ENCODE measurements around the gene CCDC43. TPM values are rescaled to one million over a fixed set of nuclear protein-coding genes. Genes with fewer than 3 reads are reported as not detected.
"Not testable (repeated sequence)": the region's sequence is repeated elsewhere in the genome, so short reads cannot be mapped to it uniquely, and the experiment has no call there.

Gene CCDC43
- polyA plus RNA-seq (ENCODE audit: insufficient read length in 3 of 3) = 10 to 100 TPM; 34.3 to 37.8 (median 35.6) TPM
- long read RNA-seq, donor 1, transcript CCDC43-201 (5 exons, 2,082 nt) = major isoform, 8 of 8 reads
- long read RNA-seq, donor 1, partial matches to known transcripts = 0 of 8 reads
- long read RNA-seq, donor 1, other reads (novel, unspliced or antisense) = 0 of 8 reads
- long read RNA-seq, donor 2, partial matches to known transcripts = 0 of 6 reads
- long read RNA-seq, donor 2, other reads (novel, unspliced or antisense) = 0 of 6 reads
- long read RNA-seq, donor 3, transcript CCDC43-201 (5 exons, 2,082 nt) = major isoform, 10 of 16 reads
- long read RNA-seq, donor 3, partial matches to known transcripts = 0 of 16 reads
- long read RNA-seq, donor 3, other reads (novel, unspliced or antisense) = 0 of 16 reads
- long read RNA-seq, donor 4, transcript CCDC43-201 (5 exons, 2,082 nt) = major isoform, 8 of 10 reads
- long read RNA-seq, donor 4, partial matches to known transcripts = 0 of 10 reads
- long read RNA-seq, donor 4, other reads (novel, unspliced or antisense) = 0 of 10 reads
- long read RNA-seq, donor 5 = 0 reads
- long read RNA-seq, donor 6, transcript CCDC43-201 (5 exons, 2,082 nt) = major isoform, 7 of 10 reads
- long read RNA-seq, donor 6, partial matches to known transcripts = 0 of 10 reads
- long read RNA-seq, donor 6, other reads (novel, unspliced or antisense) = 0 of 10 reads
- long read RNA-seq, donor 7, transcript CCDC43-201 (5 exons, 2,082 nt) = major isoform, 8 of 10 reads
- long read RNA-seq, donor 7, partial matches to known transcripts = 0 of 10 reads
- long read RNA-seq, donor 7, other reads (novel, unspliced or antisense) = 0 of 10 reads
- long read RNA-seq, donor 8 = 0 reads
- long read RNA-seq, donor 9, transcript CCDC43-201 (5 exons, 2,082 nt) = major isoform, 8 of 10 reads
- long read RNA-seq, donor 9, partial matches to known transcripts = 0 of 10 reads
- long read RNA-seq, donor 9, other reads (novel, unspliced or antisense) = 0 of 10 reads
- long read RNA-seq, donor 10, transcript CCDC43-201 (5 exons, 2,082 nt) = major isoform, 11 of 15 reads
- long read RNA-seq, donor 10, partial matches to known transcripts = 0 of 15 reads
- long read RNA-seq, donor 10, other reads (novel, unspliced or antisense) = 0 of 15 reads
- long read RNA-seq, donor 11, transcript CCDC43-201 (5 exons, 2,082 nt) = major isoform, 9 of 11 reads
- long read RNA-seq, donor 11, partial matches to known transcripts = 0 of 11 reads
- long read RNA-seq, donor 11, other reads (novel, unspliced or antisense) = 0 of 11 reads
- long read RNA-seq, donor 12, partial matches to known transcripts = 0 of 4 reads
- long read RNA-seq, donor 12, other reads (novel, unspliced or antisense) = 0 of 4 reads
- long read RNA-seq, donor 13 = 0 reads
- long read RNA-seq, donor 14, transcript CCDC43-201 (5 exons, 2,082 nt) = major isoform, 9 of 12 reads
- long read RNA-seq, donor 14, partial matches to known transcripts = 0 of 12 reads
- long read RNA-seq, donor 14, other reads (novel, unspliced or antisense) = 0 of 12 reads
- long read RNA-seq, donor 15, partial matches to known transcripts = 0 of 5 reads
- long read RNA-seq, donor 15, other reads (novel, unspliced or antisense) = 0 of 5 reads
- long read RNA-seq, donor 16, transcript CCDC43-201 (5 exons, 2,082 nt) = major isoform, 15 of 21 reads
- long read RNA-seq, donor 16, partial matches to known transcripts = 0 of 21 reads
- long read RNA-seq, donor 16, other reads (novel, unspliced or antisense) = 0 of 21 reads

GRCh38 chr17:44689477-44690217, at the start of gene CCDC43:
Gene CCDC43 (minus strand): TSS chr17:44689776. CDS start chr17:44689753, 23 bp downstream.
- peak; percentile 75 to 89 (median 87) for DNase-seq (ENCODE audit: extremely low read depth in 1 of 11, low read depth in 9 of 11, low spot score in 4 of 11)

- DNase-seq (ENCODE audit: extremely low read depth in 1 of 11, low read depth in 9 of 11, low spot score in 4 of 11) = no peak
Observed at GRCh38 chr17:44738214-44738906, 48.8 kb upstream of the CCDC43 start.

GRCh38 chr17:44736551-44737240, 47.1 kb upstream of the CCDC43 start:
- DNase-seq (ENCODE audit: extremely low read depth in 1 of 11, low read depth in 9 of 11, low spot score in 4 of 11) = no peak

- no peak for DNase-seq (ENCODE audit: extremely low read depth in 1 of 11, low read depth in 9 of 11, low spot score in 4 of 11)
Observed at GRCh38 chr17:44734272-44734671, 44.7 kb upstream of the CCDC43 start.

DNA sequence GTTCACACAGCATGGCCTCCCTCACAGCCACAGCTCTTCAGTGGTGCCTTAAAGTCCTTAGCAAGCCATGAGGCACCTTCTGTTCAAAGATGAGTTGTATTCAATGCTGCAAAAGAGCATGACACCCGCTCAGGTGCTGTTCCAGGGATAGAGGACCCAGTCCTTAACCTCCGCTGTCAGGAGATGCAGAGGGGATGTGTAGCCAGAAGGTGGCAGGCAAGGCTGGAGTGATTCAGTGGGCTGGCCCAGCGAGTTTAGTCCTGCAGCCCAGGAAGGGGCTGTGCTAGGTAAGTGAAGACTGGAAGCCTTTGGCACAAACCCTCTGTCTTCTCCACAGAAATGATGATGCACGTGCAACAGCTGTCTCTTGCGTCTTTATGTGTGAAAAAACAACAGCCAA, 44.2 kb upstream of the CCDC43 start:
- DNase-seq (ENCODE audit: extremely low read depth in 1 of 11, low read depth in 9 of 11, low spot score in 4 of 11) = no peak

DNA sequence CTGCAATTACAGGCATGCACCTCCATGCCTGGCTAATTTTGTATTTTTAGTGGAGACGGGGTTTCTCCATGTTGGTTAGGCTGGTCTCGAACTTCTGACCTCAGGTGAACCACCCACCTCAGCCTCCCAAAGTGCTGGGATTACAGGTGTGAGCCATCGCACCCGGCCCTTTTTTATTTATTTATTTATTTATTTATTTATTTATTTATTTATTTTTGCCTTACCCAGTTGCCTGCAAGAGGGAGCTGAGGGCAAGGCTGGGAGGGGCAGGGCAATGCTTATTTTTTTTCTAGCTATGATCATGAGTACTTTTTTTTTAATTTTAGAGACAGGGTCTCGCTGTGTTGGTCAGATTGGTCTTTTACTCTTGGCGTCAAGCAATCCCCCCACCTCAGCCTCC, 36.5 kb upstream of the CCDC43 start:
- not testable (repeated sequence) for DNase-seq (ENCODE audit: extremely low read depth in 1 of 11, low read depth in 9 of 11, low spot score in 4 of 11)

DNA sequence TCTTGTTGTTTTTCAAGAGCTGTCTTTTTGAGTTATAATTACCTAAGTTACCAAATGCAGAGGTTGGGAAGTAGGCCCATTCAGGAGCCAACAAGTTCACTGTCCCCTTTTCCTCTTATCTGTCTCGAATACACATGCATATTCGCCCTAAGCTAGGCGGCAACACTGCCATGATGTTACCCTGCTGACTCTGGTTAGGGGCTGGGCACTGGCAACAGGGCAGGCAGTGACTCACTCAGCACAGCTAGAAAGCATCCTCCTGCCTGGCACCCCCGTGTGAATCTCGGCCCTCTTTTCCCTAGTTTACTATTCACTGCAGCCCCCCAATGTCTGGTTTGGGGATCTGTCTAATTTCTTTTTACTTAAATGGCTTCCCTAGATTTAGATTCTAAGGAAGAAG, 32.7 kb upstream of the CCDC43 start:
- no peak for DNase-seq (ENCODE audit: extremely low read depth in 1 of 11, low read depth in 9 of 11, low spot score in 4 of 11)

DNA sequence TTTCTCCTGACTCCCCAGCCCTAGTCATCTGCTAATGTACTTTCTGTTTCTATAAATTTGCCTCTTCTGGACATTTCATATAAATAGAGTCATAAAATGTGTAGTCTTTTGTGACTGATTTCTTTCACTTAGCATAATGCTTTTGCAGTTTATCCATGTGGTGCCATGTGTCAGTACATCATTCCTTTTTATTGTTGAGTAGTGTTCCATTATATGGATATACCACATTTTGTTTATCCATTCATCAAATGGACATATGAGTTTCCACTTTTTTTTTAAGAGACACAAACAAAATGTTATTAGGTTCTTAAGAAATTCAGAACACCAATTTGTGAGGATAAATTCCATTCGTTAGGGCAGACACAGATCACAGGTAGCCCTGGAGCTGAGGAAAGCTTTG, 29.9 kb upstream of the CCDC43 start:
- no peak for DNase-seq (ENCODE audit: extremely low read depth in 1 of 11, low read depth in 9 of 11, low spot score in 4 of 11)

GRCh38 chr17:44708401-44709263, 19.1 kb upstream of the CCDC43 start, which contains the start of gene DBF4B:
Gene DBF4B (plus strand): TSS chr17:44708665. CDS start chr17:44708821, 156 bp downstream.
- peak; percentile 82 to 98 (median 90) for DNase-seq (ENCODE audit: extremely low read depth in 1 of 11, low read depth in 9 of 11, low spot score in 4 of 11)

DNA sequence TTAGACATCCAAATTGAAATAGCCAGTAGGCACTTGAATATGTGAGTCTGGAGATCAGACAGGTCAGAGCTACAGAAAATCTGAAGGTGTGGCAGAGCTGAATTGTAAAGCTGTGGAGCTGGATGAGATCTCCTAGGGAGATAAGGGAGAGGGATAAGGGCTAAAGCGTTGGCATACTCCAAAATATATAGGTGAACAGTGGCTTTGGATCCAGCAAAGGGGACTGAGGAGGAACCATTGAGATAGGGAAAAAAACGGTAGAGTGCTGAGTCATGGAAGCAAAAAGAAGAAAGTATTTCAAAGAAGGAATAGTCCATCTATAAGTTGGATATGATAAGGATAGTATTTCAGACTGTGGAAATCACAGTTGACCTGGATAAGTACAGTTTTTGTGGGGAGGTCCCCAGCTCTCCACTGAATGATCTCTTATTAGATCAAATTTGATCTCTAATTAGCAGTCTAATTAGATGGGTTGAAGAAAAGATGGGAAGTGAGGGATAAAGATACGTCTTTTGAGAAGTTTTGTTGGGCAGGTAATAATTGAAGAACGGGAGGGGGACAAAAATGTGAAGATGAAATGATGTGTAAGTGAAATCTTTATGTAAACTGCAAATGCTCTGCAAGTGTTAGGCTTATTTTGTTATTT, 18.3 kb upstream of the CCDC43 start:
- peak in 1 of 11 donors; percentile 20 for DNase-seq (ENCODE audit: extremely low read depth in 1 of 11, low read depth in 9 of 11, low spot score in 4 of 11)

DNA sequence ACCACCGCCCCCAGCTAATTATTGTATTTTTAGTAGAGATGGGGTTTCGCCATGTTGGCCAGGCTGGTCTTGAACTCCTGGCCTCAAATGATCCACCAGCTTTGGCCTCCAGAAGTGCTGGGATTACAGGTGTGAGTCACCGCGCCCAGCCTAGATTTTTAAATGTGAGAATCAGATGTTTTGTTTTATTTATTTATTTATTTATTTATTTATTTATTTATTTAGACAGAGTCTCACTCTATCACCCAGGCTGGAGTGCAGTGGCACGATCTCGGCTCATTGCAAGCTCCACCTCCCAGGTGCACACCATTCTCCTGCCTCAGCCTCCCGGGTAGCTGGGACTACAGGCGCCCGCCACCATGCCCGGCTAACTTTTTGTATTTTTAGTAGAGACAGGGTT, 10.7 kb upstream of the CCDC43 start:
- DNase-seq (ENCODE audit: extremely low read depth in 1 of 11, low read depth in 9 of 11, low spot score in 4 of 11) = not testable (repeated sequence)

DNA sequence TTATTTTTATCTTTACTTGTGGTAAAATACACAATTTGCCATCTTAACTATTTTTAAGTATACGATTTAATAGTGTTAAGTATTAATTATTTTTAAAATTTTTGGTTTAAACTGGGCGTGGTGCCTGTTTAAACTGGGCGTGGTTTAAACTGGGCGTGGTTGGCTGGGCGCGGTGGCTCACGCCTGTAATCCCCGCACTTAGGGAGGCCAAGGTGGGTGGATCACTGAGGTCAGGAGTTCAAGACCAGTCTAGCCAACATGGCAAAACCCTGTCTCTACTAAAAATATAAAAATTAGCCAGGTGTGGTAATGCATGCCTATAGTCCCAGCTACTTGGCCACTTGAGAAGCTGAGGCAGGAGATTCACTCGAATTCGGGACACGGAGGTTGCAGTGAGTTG, 4.0 kb upstream of the CCDC43 start:
- DNase-seq (ENCODE audit: extremely low read depth in 1 of 11, low read depth in 9 of 11, low spot score in 4 of 11) = no peak

- DNase-seq (ENCODE audit: extremely low read depth in 1 of 11, low read depth in 9 of 11, low spot score in 4 of 11) = not testable (repeated sequence)
Observed at GRCh38 chr17:44690746-44691306, 1.2 kb upstream of the CCDC43 start.

DNA sequence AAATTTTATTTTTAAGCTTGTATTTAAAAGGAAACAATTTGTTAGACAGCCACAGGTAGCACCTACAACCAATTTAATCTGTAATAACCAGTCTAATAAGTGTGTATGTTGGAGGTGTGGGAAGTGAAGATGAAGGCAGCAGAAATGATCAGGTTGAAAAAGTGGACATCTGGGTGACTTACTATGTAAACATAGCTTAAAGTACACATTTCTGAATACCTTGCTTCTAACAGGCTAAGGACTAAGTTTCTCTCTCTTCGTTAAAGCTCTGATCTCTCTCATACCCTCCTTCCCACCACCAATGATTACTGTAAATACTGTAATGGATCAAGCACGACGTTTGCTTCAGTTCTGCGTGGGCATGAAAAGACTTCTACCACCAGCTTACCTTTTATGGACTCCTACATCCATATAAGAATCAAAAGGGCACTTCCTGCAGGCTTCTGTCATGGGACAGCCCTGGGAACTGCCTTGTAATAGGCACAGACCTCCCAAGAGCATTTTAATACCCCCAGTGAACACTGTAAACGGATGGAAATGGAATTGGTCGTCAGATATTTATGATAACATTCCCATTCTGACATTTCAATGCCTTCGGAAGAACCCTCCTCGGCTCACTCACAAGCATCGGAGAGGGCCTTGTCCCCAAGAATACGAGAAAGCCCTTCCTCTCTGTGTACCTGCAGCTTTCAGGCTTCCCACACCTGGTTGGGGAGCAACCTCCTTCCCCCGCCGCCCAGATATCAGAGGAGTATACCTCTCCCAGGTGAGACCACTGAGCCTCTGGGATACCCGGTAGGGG, 700 bp downstream of the CCDC43 start:
- DNase-seq (ENCODE audit: extremely low read depth in 1 of 11, low read depth in 9 of 11, low spot score in 4 of 11) = no peak
